CD4-positive, alpha-beta memory T cell (primary cell): Measurements from ENCODE around the gene SLN. TPM values are rescaled to one million over a fixed set of nuclear protein-coding genes. Genes with fewer than 3 reads are reported as not detected.
"Not testable (repeated sequence)": the region's sequence is repeated elsewhere in the genome, so short reads cannot be mapped to it uniquely, and the experiment has no call there.

ENCODE experiments used
- CTCF ChIA-PET: fragments of 350-600 bp; sonication (Branson Sonifier 250); formaldehyde crosslinking; loops from one replicate; lab custom pipeline; 2021; ENCODE audit warnings: inconsistent platforms; ENCODE audit not compliant: partially characterized antibody; lab: Charles Lee
- POLR2A ChIA-PET: fragments of 350-600 bp; sonication (Branson Sonifier 250); formaldehyde crosslinking; loops from one replicate; lab custom pipeline; 2021; ENCODE audit not compliant: partially characterized antibody; lab: Charles Lee
- DNase-seq, 5 donors: peaks; one replicate each; pipeline versions ENCODE4 v3.0.0 to v3.0.0-alpha.2; 2020 to 2022; ENCODE audit warnings: mixed read lengths in 1 of 5
- H3K27ac ChIP-seq: one replicate; pipeline ENCODE4 v1.7.0; 2013; ENCODE audit warnings: low read depth, low read length
- H3K27me3 ChIP-seq: 2 replicates; pipeline ENCODE4 v1.7.0; 2013; ENCODE audit warnings: mild to moderate bottlenecking, low read length, moderate library complexity; ENCODE audit not compliant: insufficient read depth
- H3K36me3 ChIP-seq: 2 replicates; pipeline ENCODE4 v1.7.0; 2013; ENCODE audit warnings: mild to moderate bottlenecking, low read length, moderate library complexity; ENCODE audit not compliant: insufficient read depth
- H3K4me1 ChIP-seq: 2 replicates; pipeline ENCODE4 v1.7.0; 2013; ENCODE audit warnings: mild to moderate bottlenecking, low read length, moderate library complexity; ENCODE audit not compliant: insufficient read depth
- H3K4me3 ChIP-seq, 2 donors: one replicate each; pipeline ENCODE4 v1.7.0; 2013; ENCODE audit warnings: low read length in 2 of 2, mild to moderate bottlenecking in 1 of 2
- H3K9me3 ChIP-seq, 2 donors: one replicate each; pipeline ENCODE4 v1.7.0; 2013; ENCODE audit warnings: low read length in 2 of 2, control low read depth in 1 of 2; ENCODE audit not compliant: control insufficient read depth in 1 of 2
- H3K27ac Mint-ChIP-seq, 7 donors: one replicate each; pipeline ENCODE4 v1.8.0; 2020 to 2021; ENCODE audit warnings: mixed read lengths in 7 of 7, mild to moderate bottlenecking in 6 of 7, inconsistent platforms in 3 of 7, moderate library complexity in 3 of 7
- H3K27me3 Mint-ChIP-seq, 2 donors: one replicate each; pipeline ENCODE4 v1.8.0; 2020 to 2021; ENCODE audit warnings: mixed read lengths in 2 of 2
- H3K36me3 Mint-ChIP-seq, 2 donors: one replicate each; pipeline ENCODE4 v1.8.0; 2020 to 2021; ENCODE audit warnings: mixed read lengths in 2 of 2, inconsistent platforms in 1 of 2, mild to moderate bottlenecking in 1 of 2
- H3K4me1 Mint-ChIP-seq, 4 donors: one replicate each; pipeline ENCODE4 v1.8.0; 2020 to 2021; ENCODE audit warnings: mixed read lengths in 4 of 4, mild to moderate bottlenecking in 1 of 4
- H3K4me3 Mint-ChIP-seq, 8 donors: one replicate each; pipeline ENCODE4 v1.8.0; 2020 to 2021; ENCODE audit warnings: mixed read lengths in 8 of 8, mild to moderate bottlenecking in 7 of 8, moderate library complexity in 6 of 8, inconsistent platforms in 3 of 8
- H3K9me3 Mint-ChIP-seq, 8 donors: one replicate each; pipeline ENCODE4 v1.8.0; 2020 to 2021; ENCODE audit warnings: mixed read lengths in 8 of 8, mild to moderate bottlenecking in 5 of 8, inconsistent platforms in 3 of 8, moderate library complexity in 1 of 8
- intact Hi-C: fragments of 100-400 bp; cut with micrococcal nuclease; formaldehyde crosslinking; loops from one replicate; pipeline ENCODE4 v1.15.1; 2023
- polyA plus RNA-seq, 2 donors: library from polyadenylated mRNA; unstranded; fragments of 300-500 nt; fragmentation: Illumina TruSeq; gene quantifications; one replicate each; pipeline ENCODE4 v1.2.3, GENCODE V29; 2021
- total RNA-seq, 2 experiments: library from RNA; stranded (reverse); gene quantifications; one replicate each; pipeline ENCODE4 v1.2.3, GENCODE V29; 2021

The SLN gene
- total RNA-seq (not detected), polyA plus RNA-seq (not detected)

GRCh38 chr11:107711861-107712755, at the start of gene SLN:
TSS of gene SLN (minus strand) at chr11:107712056.
- DNase-seq, result no peak
- Histone ChIP-seq H3K9me3 (no peaks in the 10 kb centered on the region), H3K36me3 (no peaks in the 10 kb centered on the region), H3K27me3 (no peaks in the 10 kb centered on the region), H3K4me3 (no peak within 1 kb of the TSS), H3K27ac (no peak within 1 kb of the TSS), H3K4me1 (no peaks in the 10 kb centered on the region)
- H3K4me1 Mint-ChIP-seq, result no peaks in the 10 kb centered on the region
- no peak within 1 kb of the TSS for H3K27ac Mint-ChIP-seq
- intact Hi-C loops, result no loop called here
- POLR2A ChIA-PET, result no interaction called here
- peaks cover 15 to 23% of the 10 kb centered on the region in 2 donors for H3K27me3 Mint-ChIP-seq
- CTCF ChIA-PET, result no interaction called here
- no peaks in the 10 kb centered on the region for H3K36me3 Mint-ChIP-seq
- H3K4me3 Mint-ChIP-seq, result no peak within 1 kb of the TSS
- H3K9me3 Mint-ChIP-seq, result peaks cover 0 to 3% (median 0%) of the 10 kb centered on the region in 8 donors

DNA sequence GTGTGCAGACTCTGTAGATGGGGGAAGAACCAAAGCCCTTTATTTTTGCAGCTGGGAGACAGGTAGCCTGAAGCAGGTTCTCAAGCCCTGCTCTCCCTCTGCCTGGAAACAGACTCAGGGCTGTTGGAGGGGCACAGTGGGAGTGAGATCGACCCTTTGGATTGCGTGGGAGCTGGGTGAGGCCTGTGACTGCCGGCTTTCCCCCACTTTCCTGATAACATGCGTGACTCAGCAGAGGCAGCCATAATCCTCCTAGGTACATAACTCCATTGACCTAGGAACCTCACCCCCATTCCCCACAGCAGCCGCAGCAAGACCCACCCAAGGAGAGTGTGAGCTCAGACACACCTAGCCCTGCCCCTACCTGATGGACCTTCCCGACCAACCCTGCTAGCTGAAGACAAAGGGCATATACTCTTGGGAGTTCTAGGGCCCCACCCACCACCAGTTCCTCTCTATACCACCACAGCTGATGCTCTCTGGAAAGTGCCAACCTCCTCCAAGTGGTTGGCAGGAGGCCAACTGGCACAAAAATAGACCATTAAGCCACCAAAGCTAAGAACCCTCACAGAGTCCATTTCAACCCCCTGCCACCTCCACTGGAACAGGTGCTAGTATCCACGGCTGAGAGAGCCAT, 47.0 kb upstream of the SLN start:
- POLR2A ChIA-PET, H3K27ac ChIP-seq, H3K4me3 ChIP-seq, H3K4me1 ChIP-seq, H3K4me3 Mint-ChIP-seq, H3K27ac Mint-ChIP-seq, H3K4me1 Mint-ChIP-seq, H3K27me3 ChIP-seq, H3K36me3 Mint-ChIP-seq, DNase-seq, H3K9me3 Mint-ChIP-seq, H3K36me3 ChIP-seq, H3K9me3 ChIP-seq, intact Hi-C loops, CTCF ChIA-PET: not testable (repeated sequence)
- peaks cover 21 to 25% of the 10 kb centered on the region in 2 donors for H3K27me3 Mint-ChIP-seq

DNA sequence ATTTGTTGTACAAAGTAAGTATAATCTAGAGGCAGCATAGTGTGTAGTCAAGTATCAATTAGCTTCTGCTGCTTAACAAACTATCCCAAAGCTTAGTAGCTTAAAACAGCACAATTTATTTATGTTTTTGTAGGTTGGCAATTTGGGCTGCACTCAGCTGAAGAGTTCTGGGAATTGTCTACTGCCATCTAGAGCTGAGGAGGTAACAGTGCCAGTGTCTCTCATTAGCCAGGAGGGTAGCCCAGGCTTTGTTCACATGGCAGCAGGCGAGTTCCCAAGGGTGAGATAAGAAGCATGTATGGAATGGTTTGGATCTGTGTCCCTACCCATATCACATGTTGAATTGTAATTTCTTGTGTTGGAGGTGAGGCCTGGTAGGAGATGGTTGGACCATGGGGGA, 45.8 kb upstream of the SLN start:
- POLR2A ChIA-PET, result no interaction called here
- Histone ChIP-seq H3K36me3 (no peaks in the 10 kb centered on the region), H3K4me1 (no peaks in the 10 kb centered on the region), H3K4me3 (no peak overlapping the region), H3K9me3 (no peaks in the 10 kb centered on the region), H3K27ac (no peak overlapping the region), H3K27me3 (no peaks in the 10 kb centered on the region)
- Mint-ChIP-seq H3K4me3 (no peak overlapping the region), H3K4me1 (no peaks in the 10 kb centered on the region), H3K27me3 (peaks cover 16 to 32% of the 10 kb centered on the region in 2 donors), H3K9me3 (peaks cover 0 to 7% (median under 1%) of the 10 kb centered on the region in 8 donors), H3K36me3 (no peaks in the 10 kb centered on the region), H3K27ac (no peak overlapping the region)
- no peak for DNase-seq
- CTCF ChIA-PET, result interaction anchor here (1.4 kb wide), 1 partner anchor 14 kb away, joined by 4 read pairs; no protein-coding TSS in a partner anchor
- intact Hi-C loops, result no loop called here

GRCh38 chr11:107756553-107756952, 44.7 kb upstream of the SLN start:
- H3K36me3 ChIP-seq, result no peaks in the 10 kb centered on the region
- H3K4me3 ChIP-seq, result no peak overlapping the region
- no peak for DNase-seq
- POLR2A ChIA-PET, result no interaction called here
- H3K27me3 ChIP-seq, result no peaks in the 10 kb centered on the region
- Mint-ChIP-seq H3K4me1 (no peaks in the 10 kb centered on the region), H3K27ac (no peak overlapping the region), H3K4me3 (no peak overlapping the region), H3K27me3 (peaks cover 14 to 36% of the 10 kb centered on the region in 2 donors), H3K36me3 (no peaks in the 10 kb centered on the region), H3K9me3 (peaks cover 0 to 7% (median under 1%) of the 10 kb centered on the region in 8 donors)
- H3K27ac ChIP-seq, result no peak overlapping the region
- no peaks in the 10 kb centered on the region for H3K4me1 ChIP-seq
- intact Hi-C loops, result no loop called here
- H3K9me3 ChIP-seq, result no peaks in the 10 kb centered on the region
- CTCF ChIA-PET, result interaction anchor here (1.3 kb wide), 1 partner anchor 18 kb away, joined by 3 read pairs; no protein-coding TSS in a partner anchor

GRCh38 chr11:107752949-107753822, 41.3 kb upstream of the SLN start:
- Mint-ChIP-seq H3K4me3 (no peak overlapping the region), H3K9me3 (peaks cover 0 to 7% (median 0%) of the 10 kb centered on the region in 8 donors), H3K27ac (no peak overlapping the region), H3K27me3 (peaks cover 2 to 28% of the 10 kb centered on the region in 2 donors), H3K4me1 (no peaks in the 10 kb centered on the region), H3K36me3 (no peaks in the 10 kb centered on the region)
- Histone ChIP-seq H3K27ac (no peak overlapping the region), H3K9me3 (no peaks in the 10 kb centered on the region), H3K4me1 (no peaks in the 10 kb centered on the region), H3K27me3 (no peaks in the 10 kb centered on the region), H3K36me3 (no peaks in the 10 kb centered on the region), H3K4me3 (no peak overlapping the region)
- POLR2A ChIA-PET, result no interaction called here
- intact Hi-C loops, result no loop called here
- DNase-seq, result no peak
- CTCF ChIA-PET, result no interaction called here

- no peaks in the 10 kb centered on the region for H3K27me3 ChIP-seq
- peaks cover 2 to 24% of the 10 kb centered on the region in 2 donors for H3K27me3 Mint-ChIP-seq
- H3K4me3 ChIP-seq, result no peak overlapping the region
- ChIA-PET POLR2A (no interaction called here), CTCF (no interaction called here)
- no peak overlapping the region for H3K27ac ChIP-seq
- H3K36me3 Mint-ChIP-seq, result no peaks in the 10 kb centered on the region
- intact Hi-C loops, result no loop called here
- DNase-seq, result no peak
- no peak overlapping the region for H3K27ac Mint-ChIP-seq
- H3K36me3 ChIP-seq, result no peaks in the 10 kb centered on the region
- H3K9me3 ChIP-seq, result no peaks in the 10 kb centered on the region
- H3K4me1 Mint-ChIP-seq, result no peaks in the 10 kb centered on the region
- no peaks in the 10 kb centered on the region for H3K4me1 ChIP-seq
- H3K4me3 Mint-ChIP-seq, result no peak overlapping the region
- H3K9me3 Mint-ChIP-seq, result peaks cover 0 to 2% (median 0%) of the 10 kb centered on the region in 8 donors
These were observed 40.7 kb upstream of the SLN start for GRCh38 chr11:107752508-107752907.

DNA sequence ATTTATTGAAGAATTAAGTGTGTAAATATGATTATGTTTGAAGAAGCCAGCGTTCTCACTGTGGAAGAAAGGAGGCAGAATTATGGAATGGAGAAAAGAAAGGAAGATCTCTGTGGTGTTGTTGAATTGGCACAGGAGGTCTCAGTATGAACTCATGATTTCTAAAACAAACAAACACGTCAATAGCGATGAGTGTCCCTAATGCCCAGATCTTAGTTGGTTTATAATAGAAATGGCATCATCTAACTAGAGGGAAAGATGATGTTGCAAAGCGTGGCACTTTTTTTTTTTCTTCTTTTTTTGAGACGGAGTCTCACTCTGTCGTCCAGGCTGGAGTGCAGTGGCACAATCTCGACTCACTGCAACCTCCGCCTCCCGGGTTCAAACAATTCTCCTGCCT, 39.2 kb upstream of the SLN start:
- Mint-ChIP-seq H3K36me3 (no peaks in the 10 kb centered on the region), H3K27me3 (peaks cover 2 to 15% of the 10 kb centered on the region in 2 donors), H3K4me3 (no peak overlapping the region), H3K27ac (no peak overlapping the region), H3K9me3 (no peaks in the 10 kb centered on the region), H3K4me1 (no peaks in the 10 kb centered on the region)
- no peaks in the 10 kb centered on the region for H3K4me1 ChIP-seq
- H3K9me3 ChIP-seq, result no peaks in the 10 kb centered on the region
- H3K27me3 ChIP-seq, result no peaks in the 10 kb centered on the region
- no peak for DNase-seq
- intact Hi-C loops, result no loop called here
- ChIA-PET POLR2A (no interaction called here), CTCF (no interaction called here)
- H3K4me3 ChIP-seq, result no peak overlapping the region
- no peaks in the 10 kb centered on the region for H3K36me3 ChIP-seq
- no peak overlapping the region for H3K27ac ChIP-seq
